ENCODE results near the gene SPINT2.

DNA sequence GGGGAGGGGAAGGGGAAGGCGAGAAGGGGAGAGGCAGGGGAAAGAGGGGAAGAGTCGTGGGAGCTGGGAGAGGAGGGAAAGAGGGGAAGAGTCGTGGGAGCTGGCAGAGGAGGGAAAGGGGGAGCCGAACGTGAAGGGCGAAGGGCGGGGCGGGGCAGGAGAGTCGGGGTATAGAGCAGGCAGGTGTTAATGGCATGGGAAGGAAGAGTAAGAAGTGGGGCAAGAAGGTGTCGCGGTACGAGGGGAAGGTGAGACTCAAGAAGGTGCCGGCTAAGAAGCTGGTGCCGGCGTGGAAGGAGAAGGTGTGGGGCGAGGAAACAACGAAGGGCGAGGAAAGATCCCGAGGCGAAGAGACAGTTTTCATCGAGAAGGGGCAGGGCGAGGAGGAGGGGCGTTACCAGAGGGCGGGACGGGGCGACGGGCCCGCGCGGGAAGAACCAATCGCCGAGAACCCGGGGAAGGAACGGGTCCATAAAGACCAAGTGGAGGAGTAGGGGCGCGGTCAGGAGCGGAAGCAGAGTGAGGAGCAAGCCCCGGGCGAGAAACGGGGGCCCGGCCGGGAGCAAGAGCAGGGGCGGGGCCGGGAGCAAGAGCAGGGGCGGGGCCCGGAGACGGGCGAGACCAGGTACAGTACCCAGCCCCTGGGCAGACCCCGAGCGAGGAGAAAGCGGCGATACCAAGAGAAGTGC lies 71.7 kb downstream of the SPINT2 start:
- TF ChIP-seq, protein P1, sequence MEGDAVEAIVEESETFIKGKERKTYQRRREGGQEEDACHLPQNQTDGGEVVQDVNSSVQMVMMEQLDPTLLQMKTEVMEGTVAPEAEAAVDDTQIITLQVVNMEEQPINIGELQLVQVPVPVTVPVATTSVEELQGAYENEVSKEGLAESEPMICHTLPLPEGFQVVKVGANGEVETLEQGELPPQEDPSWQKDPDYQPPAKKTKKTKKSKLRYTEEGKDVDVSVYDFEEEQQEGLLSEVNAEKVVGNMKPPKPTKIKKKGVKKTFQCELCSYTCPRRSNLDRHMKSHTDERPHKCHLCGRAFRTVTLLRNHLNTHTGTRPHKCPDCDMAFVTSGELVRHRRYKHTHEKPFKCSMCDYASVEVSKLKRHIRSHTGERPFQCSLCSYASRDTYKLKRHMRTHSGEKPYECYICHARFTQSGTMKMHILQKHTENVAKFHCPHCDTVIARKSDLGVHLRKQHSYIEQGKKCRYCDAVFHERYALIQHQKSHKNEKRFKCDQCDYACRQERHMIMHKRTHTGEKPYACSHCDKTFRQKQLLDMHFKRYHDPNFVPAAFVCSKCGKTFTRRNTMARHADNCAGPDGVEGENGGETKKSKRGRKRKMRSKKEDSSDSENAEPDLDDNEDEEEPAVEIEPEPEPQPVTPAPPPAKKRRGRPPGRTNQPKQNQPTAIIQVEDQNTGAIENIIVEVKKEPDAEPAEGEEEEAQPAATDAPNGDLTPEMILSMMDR (IDR thresholded peaks at IDR 0.05): no peak
- peak in 1 of 2 donors; percentile 58 for TF ChIP-seq POLR2A (IDR thresholded peaks at IDR 0.05)
- TF ChIP-seq POLR2AphosphoS5 (IDR thresholded peaks at IDR 0.05): peak; percentile 72 to 79 (median 76)

Measured in sigmoid colon (tissue), 4 donors.